NCI-H82 treated with DMSO at 0.1 percent for 48 hours (cell line): ENCODE results near the gene ARL3.
A peak's percentile ranks its signal among the peaks of the same experiment; 100 is the strongest.
"Not testable (repeated sequence)": the region's sequence is repeated elsewhere in the genome, so short reads cannot be mapped to it uniquely, and the experiment has no call there.

Experiments
- DNase-seq: peaks from one replicate; lab custom pipeline; 2025; ENCODE audit not compliant: unreplicated experiment; lab: John Stamatoyannopoulos, UW

The ARL3 gene

GRCh38 chr10:102705531-102705930 lies 8.7 kb downstream of the ARL3 start:
- DNase-seq, result peak; percentile 20

GRCh38 chr10:102704915-102705314 lies 9.3 kb downstream of the ARL3 start:
- no peak for DNase-seq

- no peak for DNase-seq
Observed at GRCh38 chr10:102702742-102703141, 11.5 kb downstream of the ARL3 start.

GRCh38 chr10:102701796-102702195 lies 12.4 kb downstream of the ARL3 start:
- DNase-seq, result no peak

GRCh38 chr10:102701272-102701671 lies 12.9 kb downstream of the ARL3 start:
- no peak for DNase-seq

GRCh38 chr10:102698894-102699293 lies 15.3 kb downstream of the ARL3 start:
- DNase-seq, result no peak

GRCh38 chr10:102696736-102697135 lies 17.5 kb downstream of the ARL3 start:
- DNase-seq, result no peak

- DNase-seq, result not testable (repeated sequence)
Observed at GRCh38 chr10:102695401-102695800, 18.8 kb downstream of the ARL3 start.

- DNase-seq, result no peak
Observed at GRCh38 chr10:102691285-102692066, 22.7 kb downstream of the ARL3 start.

- DNase-seq, result no peak
Observed at GRCh38 chr10:102683736-102684135, 30.5 kb downstream of the ARL3 start.

GRCh38 chr10:102682981-102683380 lies 31.2 kb downstream of the ARL3 start:
- DNase-seq, result no peak

GRCh38 chr10:102682416-102682815 lies 31.8 kb downstream of the ARL3 start:
- no peak for DNase-seq

- no peak for DNase-seq
Observed at GRCh38 chr10:102681696-102682095, 32.5 kb downstream of the ARL3 start.

- no peak for DNase-seq
Observed at GRCh38 chr10:102679596-102679995, 34.6 kb downstream of the ARL3 start.

GRCh38 chr10:102678842-102679289 lies 35.3 kb downstream of the ARL3 start:
- DNase-seq, result peak; percentile 26

- DNase-seq, result no peak
Observed at GRCh38 chr10:102678068-102678400, 36.2 kb downstream of the ARL3 start.

GRCh38 chr10:102677331-102678067 lies 36.7 kb downstream of the ARL3 start:
- no peak for DNase-seq

- DNase-seq, result no peak
Observed at GRCh38 chr10:102676534-102677315, 37.5 kb downstream of the ARL3 start.

- DNase-seq, result peak; percentile 38
Observed at GRCh38 chr10:102675666-102676533, 38.3 kb downstream of the ARL3 start.

- DNase-seq, result no peak
Observed at GRCh38 chr10:102675011-102675665, 39.1 kb downstream of the ARL3 start.
